ENCODE measurements around the gene DIAPH3. TPM values are rescaled to one million over a fixed set of nuclear protein-coding genes. Genes with fewer than 3 reads are reported as not detected.

DIAPH3 gene
- total and polyA plus RNA-seq, 2 of the 8 experiments (the other 6 are each of a cell fraction or from before 2014, with no cell fraction given), result 8.0 to 30.8 TPM

DNA sequence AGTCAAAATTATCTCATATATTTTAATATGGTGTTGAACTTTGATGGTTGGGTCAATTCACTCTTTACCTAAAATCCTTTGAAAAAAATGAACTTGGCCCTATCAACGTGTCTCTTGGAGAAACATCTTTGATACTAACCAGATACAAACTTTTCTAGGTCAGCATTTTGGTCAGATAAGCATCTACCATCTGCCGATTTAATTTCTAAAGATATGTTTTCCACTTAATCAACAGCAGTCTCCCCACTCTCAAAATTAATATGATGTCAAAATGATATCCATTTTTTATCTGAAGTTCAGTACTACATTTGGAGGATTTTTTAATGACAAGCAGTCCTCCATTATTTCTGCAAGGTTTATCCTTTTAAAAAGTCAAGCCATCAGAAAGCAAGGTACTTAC, 288.8 kb downstream of the DIAPH3 start:
- ChIA-PET POLR2A (ENCODE audit: partially characterized antibody) (no interaction called here), CTCF (ENCODE audit: partially characterized antibody) (no interaction called here)
- H4K91ac ChIP-seq (replicated peaks; ENCODE audit: insufficient read length, low read length), result no peak overlapping the region
- no peak overlapping the region for H3K4ac ChIP-seq (replicated peaks; ENCODE audit: insufficient read length, low read depth, low read length)
- H3K79me1 ChIP-seq (ENCODE audit: low read depth, low read length), result no peaks in the 10 kb centered on the region
- H3K9ac ChIP-seq (replicated peaks in 1 of 4; ENCODE audit: extremely low read depth in 1 of 4, low read depth in 3 of 4, low read length in 3 of 4), result no peak overlapping the region
- H2BK12ac ChIP-seq (ENCODE audit: low read depth, low read length), result no peak overlapping the region
- H2AK5ac ChIP-seq (ENCODE audit: low read depth, low read length), result no peak overlapping the region
- no peak overlapping the region for H2BK20ac ChIP-seq (ENCODE audit: low read length)
- no peak overlapping the region for H2BK15ac ChIP-seq (ENCODE audit: low read length)
- H3K23me2 ChIP-seq (ENCODE audit: low read depth, low read length), result no peaks in the 10 kb centered on the region
- no peaks in the 10 kb centered on the region; a peak in 1 of 8 replicates for H3K36me3 ChIP-seq (ENCODE audit: control insufficient read depth in 2 of 4, insufficient read depth in 4 of 4, low read length in 3 of 4)
- H4K5ac ChIP-seq (ENCODE audit: insufficient read length, low read depth, low read length), result no peak overlapping the region
- no peaks in the 10 kb centered on the region for H3K27me3 ChIP-seq (replicated peaks in 1 of 4; ENCODE audit: control insufficient read depth in 3 of 4, extremely low read depth in 1 of 4, insufficient read depth in 3 of 4, low read length in 3 of 4)
- no peak overlapping the region for H4K8ac ChIP-seq (ENCODE audit: extremely low read depth, insufficient read depth, low read length)
- no peak overlapping the region for H3K18ac ChIP-seq (ENCODE audit: extremely low read depth, low read length)
- H2AFZ ChIP-seq (ENCODE audit: low read length), result no peak overlapping the region
- H3K4me3 ChIP-seq (ENCODE audit: extremely low read depth in 1 of 4, insufficient read depth in 2 of 4, low read depth in 3 of 4, low read length in 4 of 4), result no peak overlapping the region
- WGBS, 2 experiments (ENCODE audit: extremely low coverage in 1 of 2, insufficient coverage in 1 of 2, insufficient read length in 1 of 2, insufficient replicate concordance in 2 of 2, low coverage in 1 of 2, low lambda C conversion rate in 2 of 2, missing lambda C conversion rate in 1 of 2), result 92% methylated on average over 2 of the region's 2 CpGs; no CpG with 5 or more reads in 1 of the 2 experiments
- no peaks in the 10 kb centered on the region for H3K9me3 ChIP-seq (ENCODE audit: insufficient read depth in 2 of 2, low read depth in 1 of 2, low read length in 1 of 2)
- H3K79me2 ChIP-seq (ENCODE audit: control insufficient read depth in 1 of 2, insufficient read depth in 2 of 2, low read length in 2 of 2), result no peaks in the 10 kb centered on the region
- H3K56ac ChIP-seq (replicated peaks; ENCODE audit: insufficient read length, low read depth, low read length), result no peak overlapping the region
- FAIRE-seq (no peak), DNase-seq (ENCODE audit: low read depth in 1 of 2, low spot score in 2 of 2) (no peak)
- H4K20me1 ChIP-seq (replicated peaks in 1 of 2; ENCODE audit: control insufficient read depth in 1 of 2, insufficient read depth in 2 of 2, low read length in 2 of 2), result no peaks in the 10 kb centered on the region
- H2BK5ac ChIP-seq (ENCODE audit: low read depth, low read length), result no peak overlapping the region
- peaks cover 0 to 5% (median 3%) of the 10 kb centered on the region in 4 experiments; a peak in 3 of 7 replicates for H3K4me1 ChIP-seq (replicated peaks in 1 of 4; ENCODE audit: control insufficient read depth in 3 of 4, insufficient read depth in 4 of 4, low read length in 3 of 4)
- no peak overlapping the region for H3K14ac ChIP-seq (ENCODE audit: insufficient read length)
- H2BK120ac ChIP-seq (replicated peaks; ENCODE audit: low read depth, low read length), result no peak overlapping the region
- H3K4me2 ChIP-seq (ENCODE audit: insufficient read depth in 1 of 2, low read depth in 2 of 2, low read length in 2 of 2), result no peak overlapping the region
- no peak overlapping the region for H3K23ac ChIP-seq (ENCODE audit: insufficient read length)
- H3K27ac ChIP-seq (ENCODE audit: low read depth, low read length), result no peak overlapping the region
- TF ChIP-seq SUZ12 (IDR thresholded peaks at IDR 0.05; ENCODE audit: low read length) (no peak), RFX5 (IDR thresholded peaks at IDR 0.05; ENCODE audit: borderline replicate concordance, low read depth, low read length) (no peak), POU5F1 (IDR thresholded peaks at IDR 0.05; ENCODE audit: low read depth, low read length) (no peak), SAP30 (IDR thresholded peaks at IDR 0.05; ENCODE audit: insufficient read depth, insufficient replicate concordance, low read length) (no peak), CEBPB (IDR thresholded peaks at IDR 0.05; ENCODE audit: low read depth, low read length) (no peak), NRF1 (IDR thresholded peaks at IDR 0.05; ENCODE audit: low read depth, low read length) (no peak), BACH1 (IDR thresholded peaks at IDR 0.05; ENCODE audit: low read length) (no peak), JUN (IDR thresholded peaks at IDR 0.05; ENCODE audit: low read depth, low read length) (no peak)
- TF ChIP-seq, protein P1, sequence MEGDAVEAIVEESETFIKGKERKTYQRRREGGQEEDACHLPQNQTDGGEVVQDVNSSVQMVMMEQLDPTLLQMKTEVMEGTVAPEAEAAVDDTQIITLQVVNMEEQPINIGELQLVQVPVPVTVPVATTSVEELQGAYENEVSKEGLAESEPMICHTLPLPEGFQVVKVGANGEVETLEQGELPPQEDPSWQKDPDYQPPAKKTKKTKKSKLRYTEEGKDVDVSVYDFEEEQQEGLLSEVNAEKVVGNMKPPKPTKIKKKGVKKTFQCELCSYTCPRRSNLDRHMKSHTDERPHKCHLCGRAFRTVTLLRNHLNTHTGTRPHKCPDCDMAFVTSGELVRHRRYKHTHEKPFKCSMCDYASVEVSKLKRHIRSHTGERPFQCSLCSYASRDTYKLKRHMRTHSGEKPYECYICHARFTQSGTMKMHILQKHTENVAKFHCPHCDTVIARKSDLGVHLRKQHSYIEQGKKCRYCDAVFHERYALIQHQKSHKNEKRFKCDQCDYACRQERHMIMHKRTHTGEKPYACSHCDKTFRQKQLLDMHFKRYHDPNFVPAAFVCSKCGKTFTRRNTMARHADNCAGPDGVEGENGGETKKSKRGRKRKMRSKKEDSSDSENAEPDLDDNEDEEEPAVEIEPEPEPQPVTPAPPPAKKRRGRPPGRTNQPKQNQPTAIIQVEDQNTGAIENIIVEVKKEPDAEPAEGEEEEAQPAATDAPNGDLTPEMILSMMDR (IDR thresholded peaks at IDR 0.05; ENCODE audit: control extremely low read depth in 1 of 3, insufficient read depth in 1 of 3, low read depth in 1 of 3, low read length in 3 of 3), result no peak
- TF ChIP-seq, protein P2, sequence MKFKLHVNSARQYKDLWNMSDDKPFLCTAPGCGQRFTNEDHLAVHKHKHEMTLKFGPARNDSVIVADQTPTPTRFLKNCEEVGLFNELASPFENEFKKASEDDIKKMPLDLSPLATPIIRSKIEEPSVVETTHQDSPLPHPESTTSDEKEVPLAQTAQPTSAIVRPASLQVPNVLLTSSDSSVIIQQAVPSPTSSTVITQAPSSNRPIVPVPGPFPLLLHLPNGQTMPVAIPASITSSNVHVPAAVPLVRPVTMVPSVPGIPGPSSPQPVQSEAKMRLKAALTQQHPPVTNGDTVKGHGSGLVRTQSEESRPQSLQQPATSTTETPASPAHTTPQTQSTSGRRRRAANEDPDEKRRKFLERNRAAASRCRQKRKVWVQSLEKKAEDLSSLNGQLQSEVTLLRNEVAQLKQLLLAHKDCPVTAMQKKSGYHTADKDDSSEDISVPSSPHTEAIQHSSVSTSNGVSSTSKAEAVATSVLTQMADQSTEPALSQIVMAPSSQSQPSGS (IDR thresholded peaks at IDR 0.05; ENCODE audit: low read length), result no peak

All from H1 (cell line).